GM12874 (cell line): Measurements from ENCODE around the gene PAM.

ENCODE experiments used
- TF ChIP-seq, protein P1 (sequence below): IDR thresholded peaks from 2 replicates; pipeline ENCODE4 v1.5.1; 2011; ENCODE audit warnings: low read depth, mild to moderate bottlenecking, control low read depth, low read length, moderate library complexity; ENCODE audit not compliant: insufficient read depth

Gene PAM

DNA sequence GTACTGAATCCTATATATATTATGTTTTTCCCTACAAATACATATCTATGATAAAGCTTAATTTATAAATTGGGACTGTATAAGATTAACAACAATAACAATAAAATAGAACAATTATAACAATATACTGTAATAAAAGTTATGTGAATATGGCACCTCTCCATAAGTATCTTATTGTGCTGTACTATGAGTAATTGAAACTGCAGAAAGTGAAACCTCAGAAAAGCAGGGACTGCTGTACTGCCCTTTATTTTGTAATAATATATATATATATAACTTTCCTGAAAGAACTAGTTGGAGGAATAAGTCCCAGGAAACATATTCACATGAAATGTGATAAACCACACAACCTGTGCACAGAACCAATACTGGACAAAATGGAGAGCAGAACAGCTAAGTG lies 77.3 kb downstream of the PAM start:
- TF ChIP-seq, protein P1, sequence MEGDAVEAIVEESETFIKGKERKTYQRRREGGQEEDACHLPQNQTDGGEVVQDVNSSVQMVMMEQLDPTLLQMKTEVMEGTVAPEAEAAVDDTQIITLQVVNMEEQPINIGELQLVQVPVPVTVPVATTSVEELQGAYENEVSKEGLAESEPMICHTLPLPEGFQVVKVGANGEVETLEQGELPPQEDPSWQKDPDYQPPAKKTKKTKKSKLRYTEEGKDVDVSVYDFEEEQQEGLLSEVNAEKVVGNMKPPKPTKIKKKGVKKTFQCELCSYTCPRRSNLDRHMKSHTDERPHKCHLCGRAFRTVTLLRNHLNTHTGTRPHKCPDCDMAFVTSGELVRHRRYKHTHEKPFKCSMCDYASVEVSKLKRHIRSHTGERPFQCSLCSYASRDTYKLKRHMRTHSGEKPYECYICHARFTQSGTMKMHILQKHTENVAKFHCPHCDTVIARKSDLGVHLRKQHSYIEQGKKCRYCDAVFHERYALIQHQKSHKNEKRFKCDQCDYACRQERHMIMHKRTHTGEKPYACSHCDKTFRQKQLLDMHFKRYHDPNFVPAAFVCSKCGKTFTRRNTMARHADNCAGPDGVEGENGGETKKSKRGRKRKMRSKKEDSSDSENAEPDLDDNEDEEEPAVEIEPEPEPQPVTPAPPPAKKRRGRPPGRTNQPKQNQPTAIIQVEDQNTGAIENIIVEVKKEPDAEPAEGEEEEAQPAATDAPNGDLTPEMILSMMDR = no peak

DNA sequence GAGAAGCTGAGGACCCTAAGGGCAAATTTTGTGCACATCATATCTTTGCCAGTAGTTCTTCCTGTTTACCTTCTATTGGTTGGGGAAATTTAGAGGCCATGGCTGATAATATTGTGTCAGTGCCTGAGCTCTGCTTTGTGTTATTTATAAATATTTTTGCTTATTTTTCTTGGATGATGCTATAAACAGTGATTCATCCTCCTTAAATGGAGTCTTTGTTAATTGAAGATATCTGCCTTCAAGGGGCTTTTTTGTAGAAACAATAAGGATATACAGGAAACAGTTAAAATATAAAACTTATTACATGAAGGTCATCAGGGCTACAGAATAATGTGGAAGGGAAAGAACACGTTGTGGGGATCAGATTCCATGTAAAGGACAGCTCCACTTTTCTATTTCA lies 78.0 kb downstream of the PAM start:
- TF ChIP-seq, protein P1 = no peak

DNA sequence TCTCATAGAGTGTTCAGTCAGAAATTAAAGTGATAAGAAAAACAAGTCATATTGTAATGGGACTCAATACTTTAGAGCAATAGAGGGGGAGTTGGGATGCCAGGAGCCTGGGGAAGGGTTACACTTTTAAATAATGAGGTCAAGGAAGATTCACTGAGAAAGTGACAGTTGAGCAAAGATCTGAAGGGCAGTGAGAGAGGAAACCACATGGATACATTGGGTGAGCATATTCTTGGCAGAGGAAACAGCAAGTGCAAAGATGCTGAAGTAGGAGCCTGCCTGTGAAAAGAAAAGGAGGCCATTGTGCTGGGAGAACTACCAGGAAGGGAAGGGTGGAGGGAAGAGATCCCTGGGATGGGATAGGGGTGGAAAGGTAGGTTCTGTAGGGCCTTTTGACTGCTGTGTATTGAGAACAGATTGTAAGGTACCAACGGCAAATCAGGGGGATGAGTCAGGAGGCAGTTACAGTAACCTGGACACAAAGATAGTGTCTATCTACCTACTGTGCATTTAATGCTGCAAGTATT lies 79.4 kb downstream of the PAM start:
- TF ChIP-seq, protein P1 = no peak

DNA sequence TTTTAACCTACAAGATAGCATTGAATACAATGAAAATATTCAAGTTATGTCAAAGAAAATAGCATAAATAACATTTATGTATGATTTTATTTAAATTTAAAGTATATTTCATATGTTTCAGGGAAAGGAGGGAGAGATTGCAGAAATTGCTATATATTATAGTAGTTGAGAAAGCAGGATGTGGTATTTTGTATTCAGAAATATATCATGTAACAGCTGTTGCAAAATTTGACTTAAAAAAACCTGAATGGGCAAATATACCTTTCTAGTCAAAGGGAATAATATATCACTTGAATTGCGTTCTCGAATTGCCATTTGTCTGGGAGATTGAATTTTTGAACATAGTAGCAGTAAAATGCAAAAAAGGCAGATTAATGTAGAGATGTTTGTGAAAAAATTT lies 80.6 kb downstream of the PAM start:
- TF ChIP-seq, protein P1 = no peak

DNA sequence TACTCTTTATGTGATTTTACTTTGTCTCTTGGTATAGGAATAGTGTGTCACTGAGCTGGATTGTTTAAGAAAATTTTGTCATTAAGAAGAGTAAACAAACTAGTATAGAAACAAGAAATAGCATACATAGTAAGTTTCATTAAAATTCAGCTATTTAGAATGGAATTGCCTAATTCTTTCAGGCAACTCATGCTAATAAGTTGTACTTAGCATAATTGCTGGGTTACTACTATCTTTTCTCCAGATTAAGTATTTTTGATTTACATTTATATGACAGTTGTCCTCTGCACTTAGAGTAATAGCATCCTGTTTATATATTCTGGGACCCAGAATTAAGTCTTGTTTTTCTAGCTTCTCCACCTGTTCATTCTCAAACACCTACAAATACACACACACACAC lies 85.9 kb downstream of the PAM start:
- TF ChIP-seq, protein P1 = no peak

DNA sequence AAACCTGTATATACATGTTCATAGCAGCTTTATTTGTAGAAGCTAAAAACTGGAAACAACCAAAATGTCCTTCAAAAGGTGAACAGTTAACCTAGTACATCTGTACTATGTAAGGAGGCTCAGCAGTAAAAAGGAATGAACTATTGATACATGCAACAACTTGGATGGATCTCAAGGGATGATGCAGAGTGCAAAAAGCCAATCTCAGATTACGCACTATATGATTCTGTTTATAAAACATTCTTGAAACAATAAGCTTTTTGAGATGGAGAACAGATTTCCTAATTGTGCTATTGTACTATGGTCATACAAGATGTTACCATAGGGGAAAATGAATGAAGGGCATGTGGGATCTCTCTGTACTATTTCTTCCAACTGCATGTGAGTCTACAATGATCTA lies 88.9 kb downstream of the PAM start:
- TF ChIP-seq, protein P1 = no peak

DNA sequence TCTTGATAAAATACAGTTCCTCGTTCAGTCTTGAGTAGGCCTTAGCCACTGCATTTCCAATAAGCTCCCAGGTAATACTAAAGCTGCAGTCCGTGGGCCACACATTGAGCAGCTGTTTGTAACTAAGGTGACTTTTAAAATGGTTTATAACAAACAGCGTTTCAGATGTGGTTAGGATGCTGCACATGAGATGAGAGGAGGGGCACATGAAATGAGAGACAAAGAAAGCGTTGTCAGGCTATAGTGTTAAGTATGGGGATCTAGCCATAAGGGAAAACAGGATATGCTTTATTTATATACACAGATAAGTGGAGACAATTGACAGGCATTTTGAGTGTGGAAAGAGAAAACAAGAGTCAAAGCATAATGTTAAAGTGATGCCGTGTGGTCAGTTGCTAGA lies 89.9 kb downstream of the PAM start:
- TF ChIP-seq, protein P1 = no peak
